ENCODE data around the gene NRCAM. TPM values are rescaled to one million over a fixed set of nuclear protein-coding genes. Genes with fewer than 3 reads are reported as not detected.

The NRCAM gene
- total and polyA plus RNA-seq, 2 of the 8 experiments (the other 6 are each of a cell fraction or from before 2014, with no cell fraction given) = 2.7 to 3.8 TPM

DNA sequence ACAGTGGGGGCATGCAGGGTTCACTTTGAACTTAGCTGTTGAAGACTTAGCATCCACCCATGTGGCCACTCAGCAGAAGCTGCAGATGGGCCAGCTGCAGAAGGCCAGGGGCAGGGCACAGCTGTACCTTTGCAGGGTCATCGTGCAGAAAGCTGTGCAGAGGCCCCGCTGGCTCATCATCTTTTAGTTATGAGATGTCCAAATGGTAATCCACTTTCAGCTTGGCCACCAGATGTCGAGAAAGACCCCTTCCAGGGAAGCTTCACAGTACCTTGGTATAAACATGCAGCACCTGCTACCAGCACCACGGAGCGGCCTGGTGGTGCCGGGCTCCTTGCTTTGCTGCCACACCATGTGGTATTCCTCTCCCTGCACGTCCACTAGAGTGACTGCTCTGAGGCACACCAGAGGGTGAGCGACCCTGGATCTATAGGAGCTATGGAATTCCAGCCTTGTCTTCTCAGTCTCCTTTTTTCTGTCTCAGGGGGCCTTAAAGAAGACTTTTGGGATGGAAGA, 251.9 kb downstream of the NRCAM start:
- H2BK12ac ChIP-seq (ENCODE audit: low read depth, low read length) = no peak overlapping the region
- H2AK5ac ChIP-seq (ENCODE audit: low read depth, low read length) = no peak overlapping the region
- no peaks in the 10 kb centered on the region for H3K36me3 ChIP-seq (ENCODE audit: control insufficient read depth in 2 of 4, insufficient read depth in 4 of 4, low read length in 3 of 4)
- H4K8ac ChIP-seq (ENCODE audit: extremely low read depth, insufficient read depth, low read length) = no peak overlapping the region; the same call in 1 of the 2 replicates
- CTCF ChIA-PET (ENCODE audit: partially characterized antibody) = interaction anchor here (0.8 to 3.1 kb wide), 4 partner anchors 9 to 243 kb away, joined by 3 to 9 read pairs (median 3); no protein-coding TSS in a partner anchor
- no peak overlapping the region for H2BK20ac ChIP-seq (ENCODE audit: low read length)
- H3K27ac ChIP-seq (ENCODE audit: low read depth, low read length) = no peak overlapping the region
- no peak overlapping the region for H3K23ac ChIP-seq (ENCODE audit: insufficient read length)
- no peaks in the 10 kb centered on the region for H3K79me2 ChIP-seq (ENCODE audit: control insufficient read depth in 1 of 2, insufficient read depth in 2 of 2, low read length in 2 of 2)
- no peak overlapping the region for H3K4me3 ChIP-seq (ENCODE audit: extremely low read depth in 1 of 4, insufficient read depth in 2 of 4, low read depth in 3 of 4, low read length in 4 of 4)
- H3K27me3 ChIP-seq (replicated peaks in 1 of 4; ENCODE audit: control insufficient read depth in 3 of 4, extremely low read depth in 1 of 4, insufficient read depth in 3 of 4, low read length in 3 of 4) = no peaks in the 10 kb centered on the region
- H3K56ac ChIP-seq (replicated peaks; ENCODE audit: insufficient read length, low read depth, low read length) = no peak overlapping the region
- H4K91ac ChIP-seq (replicated peaks; ENCODE audit: insufficient read length, low read length) = no peak overlapping the region
- POLR2A ChIA-PET (ENCODE audit: partially characterized antibody) = no interaction called here
- no peaks in the 10 kb centered on the region for H3K23me2 ChIP-seq (ENCODE audit: low read depth, low read length)
- H3K4ac ChIP-seq (replicated peaks; ENCODE audit: insufficient read length, low read depth, low read length) = no peak overlapping the region
- H4K5ac ChIP-seq (ENCODE audit: insufficient read length, low read depth, low read length) = no peak overlapping the region
- H2AFZ ChIP-seq (ENCODE audit: low read length) = no peak overlapping the region
- DNase-seq (ENCODE audit: low read depth in 1 of 2, low spot score in 2 of 2) (no peak), FAIRE-seq (no peak)
- H2BK120ac ChIP-seq (replicated peaks; ENCODE audit: low read depth, low read length) = no peak overlapping the region
- H3K4me2 ChIP-seq (ENCODE audit: insufficient read depth in 1 of 2, low read depth in 2 of 2, low read length in 2 of 2) = no peak overlapping the region
- no peak overlapping the region for H3K9ac ChIP-seq (replicated peaks in 1 of 4; ENCODE audit: extremely low read depth in 1 of 4, low read depth in 3 of 4, low read length in 3 of 4)
- WGBS, 2 experiments (ENCODE audit: extremely low coverage in 1 of 2, insufficient coverage in 1 of 2, insufficient read length in 1 of 2, insufficient replicate concordance in 2 of 2, low coverage in 1 of 2, low lambda C conversion rate in 2 of 2, missing lambda C conversion rate in 1 of 2) = 90% methylated on average over 8 of the region's 8 CpGs; no CpG with 5 or more reads in 1 of the 2 experiments
- no peaks in the 10 kb centered on the region for H3K79me1 ChIP-seq (ENCODE audit: low read depth, low read length)
- peaks cover 0 to 4% (median 1%) of the 10 kb centered on the region in 4 experiments; a peak in 2 of 7 replicates for H3K4me1 ChIP-seq (replicated peaks in 1 of 4; ENCODE audit: control insufficient read depth in 3 of 4, insufficient read depth in 4 of 4, low read length in 3 of 4)
- H4K20me1 ChIP-seq (replicated peaks in 1 of 2; ENCODE audit: control insufficient read depth in 1 of 2, insufficient read depth in 2 of 2, low read length in 2 of 2) = no peaks in the 10 kb centered on the region
- no peak overlapping the region for H2BK5ac ChIP-seq (ENCODE audit: low read depth, low read length)
- H3K9me3 ChIP-seq (ENCODE audit: insufficient read depth in 2 of 2, low read depth in 1 of 2, low read length in 1 of 2) = no peaks in the 10 kb centered on the region
- no peak overlapping the region for H3K18ac ChIP-seq (ENCODE audit: extremely low read depth, low read length)
- H3K14ac ChIP-seq (ENCODE audit: insufficient read length) = no peak overlapping the region
- H2BK15ac ChIP-seq (ENCODE audit: low read length) = no peak overlapping the region
- TF ChIP-seq KDM5A (IDR thresholded peaks at IDR 0.05; ENCODE audit: low read length) (no peak), FOSL1 (IDR thresholded peaks at IDR 0.05; ENCODE audit: insufficient read depth, low read depth, low read length) (no peak), BCL11A (IDR thresholded peaks at IDR 0.05; ENCODE audit: low read depth in 2 of 2, low read length in 2 of 2) (no peak), SP1 (IDR thresholded peaks at IDR 0.05; ENCODE audit: low read depth, low read length) (no peak), E2F6 (IDR thresholded peaks at IDR 0.05) (no peak), KDM4A (IDR thresholded peaks at IDR 0.05; ENCODE audit: low read depth, low read length, severe bottlenecking) (no peak), SP2 (IDR thresholded peaks at IDR 0.05; ENCODE audit: low read length) (no peak), SP4 (IDR thresholded peaks at IDR 0.05; ENCODE audit: low read length) (no peak), RXRA (IDR thresholded peaks at IDR 0.05; ENCODE audit: insufficient read depth, low read depth, low read length) (no peak), GABPA (IDR thresholded peaks at IDR 0.05; ENCODE audit: borderline replicate concordance, insufficient read depth, low read length) (no peak), CHD2 (IDR thresholded peaks at IDR 0.05; ENCODE audit: low read length) (no peak), TEAD4 (IDR thresholded peaks at IDR 0.05; ENCODE audit: low read depth, low read length) (no peak), KDM1A (IDR thresholded peaks at IDR 0.05; ENCODE audit: borderline replicate concordance, low read length) (no peak), TAF1 (IDR thresholded peaks at IDR 0.05; ENCODE audit: low read depth, low read length) (no peak), HDAC6 (IDR thresholded peaks at IDR 0.05; ENCODE audit: low read depth, low read length) (no peak)

Measured in H1 (cell line).